IPS-18c (cell line): ENCODE data around the gene TRIM62.

Experiments
- H3K4me3 ChIP-seq: 2 replicates; pipeline ENCODE4 v1.7.0; 2013; ENCODE audit warnings: low read depth, mild to moderate bottlenecking, low read length, moderate library complexity; ENCODE audit not compliant: insufficient read depth
- H3K9me3 ChIP-seq: one replicate; pipeline ENCODE4 v1.6.1; 2013; ENCODE audit warnings: mild to moderate bottlenecking, low read length, moderate library complexity; ENCODE audit not compliant: control insufficient read depth, insufficient read depth

TRIM62 gene

GRCh38 chr1:33098371-33098770 lies 83.5 kb downstream of the TRIM62 start:
- no peaks in the 10 kb centered on the region for H3K9me3 ChIP-seq
- H3K4me3 ChIP-seq, result no peak overlapping the region

GRCh38 chr1:33097762-33098161 lies 84.1 kb downstream of the TRIM62 start:
- Histone ChIP-seq H3K9me3 (no peaks in the 10 kb centered on the region), H3K4me3 (no peak overlapping the region)

GRCh38 chr1:33097137-33097611 lies 84.7 kb downstream of the TRIM62 start:
- Histone ChIP-seq H3K4me3 (no peak overlapping the region), H3K9me3 (no peaks in the 10 kb centered on the region)

- Histone ChIP-seq H3K4me3 (no peak overlapping the region), H3K9me3 (no peaks in the 10 kb centered on the region)
These were observed 85.4 kb downstream of the TRIM62 start for GRCh38 chr1:33096363-33097005.
